Loucy (cell line): Measurements from ENCODE around the gene DNAJB12.

Experiments used
- H2AFZ ChIP-seq: fragments of 200-600 bp; sonication (generic); 2 replicates; pipeline ENCODE4 v1.6.0; 2016; ENCODE audit warnings: antibody characterized with exemption, mild to moderate bottlenecking, low read length, moderate library complexity
- H3F3A ChIP-seq: fragments of 200-600 bp; 2 replicates; pipeline ENCODE4 v1.6.0; 2016; ENCODE audit warnings: antibody characterized with exemption, low read depth, mild to moderate bottlenecking
- H3K27me3 ChIP-seq: fragments of 200-600 bp; sonication (generic); 2 replicates; pipeline ENCODE4 v1.6.1; 2014; ENCODE audit warnings: low read length, mild to moderate bottlenecking; ENCODE audit not compliant: insufficient read depth, poor library complexity, severe bottlenecking
- H3K36me3 ChIP-seq: fragments of 200-600 bp; sonication (generic); 2 replicates; pipeline ENCODE4 v1.6.1; 2016; ENCODE audit warnings: low read length; ENCODE audit not compliant: insufficient read depth
- H3K4me1 ChIP-seq: fragments of 200-600 bp; sonication (generic); 2 replicates; pipeline ENCODE4 v1.5.1; 2014; ENCODE audit warnings: low read length, mild to moderate bottlenecking; ENCODE audit not compliant: insufficient read depth, poor library complexity, severe bottlenecking
- H3K4me2 ChIP-seq: fragments of 200-600 bp; sonication (generic); 2 replicates; pipeline ENCODE4 v1.6.0; 2014; ENCODE audit warnings: antibody characterized with exemption, low read length, low read depth, mild to moderate bottlenecking; ENCODE audit not compliant: poor library complexity, severe bottlenecking
- H3K4me3 ChIP-seq: fragments of 200-600 bp; sonication (generic); 2 replicates; pipeline ENCODE4 v1.5.1; 2014; ENCODE audit warnings: low read length, mild to moderate bottlenecking, mixed read lengths; ENCODE audit not compliant: poor library complexity, severe bottlenecking
- H3K79me2 ChIP-seq: fragments of 200-600 bp; sonication (generic); 2 replicates; pipeline ENCODE4 v1.6.1; 2014; ENCODE audit warnings: low read length; ENCODE audit not compliant: insufficient read depth
- H3K9ac ChIP-seq: fragments of 200-600 bp; sonication (generic); 2 replicates; pipeline ENCODE4 v1.6.0; 2014; ENCODE audit warnings: mild to moderate bottlenecking, low read depth, low read length, moderate library complexity; ENCODE audit not compliant: poor library complexity, severe bottlenecking
- H3K9me2 ChIP-seq: fragments of 200-600 bp; sonication (generic); replicated peaks from 2 replicates; pipeline ENCODE4 v1.6.1; 2016; ENCODE audit warnings: low read depth, low read length, mixed read lengths
- H3K9me3 ChIP-seq: fragments of 200-600 bp; sonication (generic); 2 replicates; pipeline ENCODE4 v1.6.1; 2014; ENCODE audit warnings: mild to moderate bottlenecking, antibody characterized with exemption, low read length, low read depth; ENCODE audit not compliant: insufficient read depth
- H4K20me1 ChIP-seq: fragments of 200-600 bp; sonication (generic); 2 replicates; pipeline ENCODE4 v1.6.0; 2014; ENCODE audit warnings: antibody characterized with exemption, low read length, mild to moderate bottlenecking; ENCODE audit not compliant: insufficient read depth, poor library complexity, severe bottlenecking
- CTCF ChIP-seq: fragments of 200-600 bp; sonication (generic); conservative IDR thresholded peaks from 2 replicates; pipeline ENCODE4 v1.5.1; 2014; ENCODE audit warnings: mild to moderate bottlenecking, antibody characterized with exemption, low read length
- EZH2phosphoT487 ChIP-seq: fragments of 200-600 bp; IDR thresholded peaks from 2 replicates; pipeline ENCODE4 v1.6.1; 2018; ENCODE audit warnings: antibody characterized with exemption, mild to moderate bottlenecking, moderate library complexity, borderline replicate concordance

DNAJB12 gene

GRCh38 chr10:72336259-72337038 lies 18.3 kb downstream of the DNAJB12 start:
- peak overlapping the region; percentile 80 for H3K4me2 ChIP-seq
- peaks cover 48% of the 10 kb centered on the region for H3K4me1 ChIP-seq
- H3K4me3 ChIP-seq = peak overlapping the region; percentile 69
- TF ChIP-seq EZH2phosphoT487 = no peak
- peaks cover 6% of the 10 kb centered on the region; the same call in 1 of the 2 replicates for H3F3A ChIP-seq
- H4K20me1 ChIP-seq = peaks cover 3% of the 10 kb centered on the region
- H3K79me2 ChIP-seq = peaks cover 27% of the 10 kb centered on the region
- no peaks in the 10 kb centered on the region for H3K9me2 ChIP-seq
- H3K27me3 ChIP-seq = no peaks in the 10 kb centered on the region
- H3K36me3 ChIP-seq = peaks cover 22% of the 10 kb centered on the region; the same call in 1 of the 2 replicates
- H3K9ac ChIP-seq = peak overlapping the region; percentile 99
- no peaks in the 10 kb centered on the region for H3K9me3 ChIP-seq
- H2AFZ ChIP-seq = no peak overlapping the region

GRCh38 chr10:72335394-72336258 lies 19.1 kb downstream of the DNAJB12 start:
- peak overlapping the region; percentile 99 for H3K9ac ChIP-seq
- no peak overlapping the region for H2AFZ ChIP-seq
- H3K9me2 ChIP-seq = no peaks in the 10 kb centered on the region
- H3K4me2 ChIP-seq = peak overlapping the region; percentile 80
- peaks cover 15% of the 10 kb centered on the region; the same call in 1 of the 2 replicates for H3K36me3 ChIP-seq
- peaks cover 55% of the 10 kb centered on the region for H3K4me1 ChIP-seq
- peak; percentile 29 for TF ChIP-seq CTCF
- TF ChIP-seq EZH2phosphoT487 = no peak
- H3K9me3 ChIP-seq = no peaks in the 10 kb centered on the region
- peaks cover 12% of the 10 kb centered on the region; the same call in 1 of the 2 replicates for H3F3A ChIP-seq
- no peaks in the 10 kb centered on the region for H3K27me3 ChIP-seq
- H4K20me1 ChIP-seq = peaks cover 3% of the 10 kb centered on the region
- H3K79me2 ChIP-seq = peaks cover 27% of the 10 kb centered on the region
- peak overlapping the region; percentile 69 for H3K4me3 ChIP-seq

GRCh38 chr10:72334825-72335393 lies 19.8 kb downstream of the DNAJB12 start:
- peak overlapping the region; percentile 69 for H3K4me3 ChIP-seq
- H3F3A ChIP-seq = peaks cover 12% of the 10 kb centered on the region; the same call in 1 of the 2 replicates
- TF ChIP-seq CTCF (peak; percentile 58), EZH2phosphoT487 (no peak)
- peaks cover 13% of the 10 kb centered on the region; the same call in 1 of the 2 replicates for H3K36me3 ChIP-seq
- peaks cover 61% of the 10 kb centered on the region for H3K4me1 ChIP-seq
- H3K4me2 ChIP-seq = peak overlapping the region; percentile 97
- H2AFZ ChIP-seq = no peak overlapping the region
- peak overlapping the region; percentile 99 for H3K9ac ChIP-seq
- H3K27me3 ChIP-seq = no peaks in the 10 kb centered on the region
- H4K20me1 ChIP-seq = peaks cover 3% of the 10 kb centered on the region
- H3K79me2 ChIP-seq = peaks cover 30% of the 10 kb centered on the region
- no peaks in the 10 kb centered on the region for H3K9me2 ChIP-seq
- no peaks in the 10 kb centered on the region for H3K9me3 ChIP-seq
